Kidney (tissue), 14 donors: ENCODE measurements around the gene KCNH2. TPM values are rescaled to one million over a fixed set of nuclear protein-coding genes. Genes with fewer than 3 reads are reported as not detected.

Experiments
- DNase-seq, 5 donors: peaks; one replicate each; pipeline ENCODE4 v3.0.0-alpha.2; 2013 to 2020
- FAIRE-seq: peaks from 2 replicates; lab custom pipeline; 2012; peaks lifted over from hg19 to GRCh38; lab: Jason Lieb, UNC
- H3K27ac ChIP-seq, 2 donors: one replicate each; pipeline ENCODE4 v1.7.0; 2013; ENCODE audit warnings: low read depth in 2 of 2, low read length in 2 of 2, inconsistent platforms in 1 of 2
- H3K27me3 ChIP-seq: one replicate; pipeline ENCODE4 v1.7.1; 2013; ENCODE audit warnings: low read length, inconsistent platforms; ENCODE audit not compliant: control insufficient read depth, insufficient read depth
- H3K36me3 ChIP-seq, 3 donors: one replicate each; pipeline versions ENCODE4 v1.7.0 to v1.7.1; 2013; ENCODE audit warnings: low read length in 3 of 3, control low read depth in 1 of 3, inconsistent platforms in 1 of 3; ENCODE audit not compliant: insufficient read depth in 3 of 3, control insufficient read depth in 2 of 3
- H3K4me1 ChIP-seq, 3 donors: one replicate each; pipeline versions ENCODE4 v1.7.0 to v1.7.1; 2013; ENCODE audit warnings: low read length in 3 of 3, inconsistent platforms in 1 of 3, low read depth in 1 of 3; ENCODE audit not compliant: control insufficient read depth in 2 of 3, insufficient read depth in 2 of 3
- H3K4me3 ChIP-seq, 3 donors: one replicate each; pipeline versions ENCODE4 v1.7.0 to v1.8.1; 2013; ENCODE audit warnings: low read length in 3 of 3, control low read depth in 1 of 3, inconsistent platforms in 1 of 3
- H3K9ac ChIP-seq, 3 donors: one replicate each; pipeline versions ENCODE4 v1.7.0 to v1.7.1; 2013; ENCODE audit warnings: low read length in 3 of 3, control low read depth in 1 of 3, inconsistent platforms in 1 of 3
- H3K9me3 ChIP-seq, 3 donors: one replicate each; pipeline versions ENCODE4 v1.7.0 to v1.7.1; 2013; ENCODE audit warnings: low read length in 3 of 3, control low read depth in 1 of 3, inconsistent platforms in 1 of 3; ENCODE audit not compliant: control insufficient read depth in 2 of 3, insufficient read depth in 1 of 3
- CTCF ChIP-seq: IDR thresholded peaks from 3 replicates; pipeline ENCODE4 v1.5.1; 2012; ENCODE audit warnings: mild to moderate bottlenecking, moderate library complexity, borderline replicate concordance; ENCODE audit not compliant: insufficient read depth; ENCODE audit errors: extremely low read depth
- intact Hi-C: fragments of 100-400 bp; cut with DNase I; formaldehyde crosslinking; loops from one replicate; pipeline ENCODE4 v1.11.1; 2022
- polyA plus RNA-seq: library from polyadenylated mRNA; stranded (reverse); fragments of 350-450 nt; fragmentation: Illumina TruSeq; extraction: RNeasy Lipid Tissue Mini Kit (QIAGEN cat#74804); gene quantifications from one replicate; pipeline ENCODE4 v1.2.3, GENCODE V29; 2014; ENCODE audit warnings: low read depth, low replicate concordance; ENCODE audit not compliant: insufficient read depth
- total RNA-seq: library from RNA; stranded (reverse); fragmentation: NEBNext Ultra II Directional; extraction: Animal tissue kit (Norgen Biotek cat#: 25700); gene quantifications from one replicate; pipeline ENCODE4 v1.2.1, GENCODE V29; 2021
- donor health status: control.
- donor health status: control.
- donor health status: control.
- donor health status: control.
- donor health status: control.
- donor health status: DM: yes; HTN: yes; CAD: no.
- donor health status: Normal renal cell carcinoma (clear cell type).

The KCNH2 gene
- total and polyA plus RNA-seq, 2 donors from 2014 or later, result 1.3 to 1.5 TPM

- Histone ChIP-seq H3K9ac (no peak overlapping the region), H3K36me3 (no peaks in the 10 kb centered on the region), H3K27me3 (no peaks in the 10 kb centered on the region), H3K4me1 (no peaks in the 10 kb centered on the region), H3K9me3 (no peaks in the 10 kb centered on the region), H3K4me3 (no peak overlapping the region), H3K27ac (no peak overlapping the region)
- intact Hi-C loops, result no loop called here
- FAIRE-seq, result no peak
- peak; percentile 63 to 88 (median 72) for DNase-seq
- TF ChIP-seq CTCF, result no peak
Measured at GRCh38 chr7:150945853-150946420, 32.2 kb downstream of the KCNH2 start.

- Histone ChIP-seq H3K4me1 (no peaks in the 10 kb centered on the region), H3K27me3 (no peaks in the 10 kb centered on the region), H3K9me3 (no peaks in the 10 kb centered on the region), H3K9ac (no peak overlapping the region), H3K27ac (no peak overlapping the region), H3K4me3 (no peak overlapping the region), H3K36me3 (no peaks in the 10 kb centered on the region)
- TF ChIP-seq CTCF, result no peak
- intact Hi-C loops, result no loop called here
- peak in 3 of 5 donors; percentile 48 to 72 (median 61) for DNase-seq
- no peak for FAIRE-seq
Measured at GRCh38 chr7:150945171-150945852, 32.8 kb downstream of the KCNH2 start.

- intact Hi-C loops, result no loop called here
- FAIRE-seq, result no peak
- TF ChIP-seq CTCF, result no peak
- no peaks in the 10 kb centered on the region for H3K4me1 ChIP-seq
- no peaks in the 10 kb centered on the region for H3K9me3 ChIP-seq
- no peak overlapping the region for H3K4me3 ChIP-seq
- H3K9ac ChIP-seq, result no peak overlapping the region
- no peak overlapping the region for H3K27ac ChIP-seq
- no peaks in the 10 kb centered on the region for H3K27me3 ChIP-seq
- no peaks in the 10 kb centered on the region for H3K36me3 ChIP-seq
- peak in 2 of 5 donors; percentile 48 to 52 for DNase-seq
Measured at GRCh38 chr7:150944066-150945042, 33.8 kb downstream of the KCNH2 start.
